Fibroblast of mammary gland (primary cell): ENCODE measurements around the gene DNAJA2.
"Not testable (repeated sequence)": the region's sequence is repeated elsewhere in the genome, so short reads cannot be mapped to it uniquely, and the experiment has no call there.

ENCODE experiments used
- DNase-seq: peaks from one replicate; pipeline ENCODE4 v3.0.0-alpha.2; 2010; ENCODE audit warnings: low read depth
- H3K4me3 ChIP-seq: 2 replicates; pipeline ENCODE4 v1.5.1; 2011; ENCODE audit warnings: low read depth, mild to moderate bottlenecking, low read length, moderate library complexity; ENCODE audit not compliant: control insufficient read depth
- CTCF ChIP-seq: conservative IDR thresholded peaks from 2 replicates; pipeline ENCODE4 v1.5.1; 2011; ENCODE audit warnings: low read depth, low read length, inconsistent platforms; ENCODE audit not compliant: control insufficient read depth, insufficient read depth

Gene DNAJA2

GRCh38 chr16:47013172-47013571 is 39.7 kb upstream of the DNAJA2 start:
- no peak for TF ChIP-seq CTCF
- H3K4me3 ChIP-seq = no peak overlapping the region
- no peak for DNase-seq

- H3K4me3 ChIP-seq, DNase-seq: not testable (repeated sequence)
Observed at GRCh38 chr16:47010812-47011211, 37.3 kb upstream of the DNAJA2 start.

DNA sequence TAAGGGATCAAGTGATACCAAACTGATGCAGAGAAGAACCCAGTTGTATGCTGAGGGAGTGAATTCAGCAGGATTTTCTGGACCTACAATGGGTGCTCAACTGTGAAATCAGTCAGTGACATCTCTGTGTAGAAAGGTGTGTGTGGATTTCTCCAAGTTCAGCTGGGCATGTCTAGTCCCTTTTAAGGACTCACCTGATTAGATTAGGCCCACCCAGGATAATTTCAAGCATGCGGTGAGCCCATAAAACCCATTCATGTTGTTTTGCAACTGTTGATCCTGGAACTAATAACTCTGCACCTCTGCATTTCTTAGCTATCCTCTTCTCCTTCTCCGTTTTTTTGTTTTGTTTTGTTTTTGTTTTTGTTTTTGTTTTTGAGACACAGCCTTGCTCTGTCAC is 35.1 kb upstream of the DNAJA2 start:
- DNase-seq = no peak
- H3K4me3 ChIP-seq = no peak overlapping the region
- no peak for TF ChIP-seq CTCF

- H3K4me3 ChIP-seq = no peak overlapping the region
- no peak for TF ChIP-seq CTCF
- no peak for DNase-seq
Observed at GRCh38 chr16:47008174-47008573, 34.7 kb upstream of the DNAJA2 start.

- no peak for DNase-seq
- no peak for TF ChIP-seq CTCF
- H3K4me3 ChIP-seq = no peak overlapping the region
Observed at GRCh38 chr16:47004652-47005051, 31.2 kb upstream of the DNAJA2 start.

- DNase-seq, H3K4me3 ChIP-seq: not testable (repeated sequence)
Observed at GRCh38 chr16:47000066-47000465, 26.6 kb upstream of the DNAJA2 start.

- no peak for TF ChIP-seq CTCF
- no peak for DNase-seq
- no peak overlapping the region for H3K4me3 ChIP-seq
Observed at GRCh38 chr16:46997844-46998243, 24.4 kb upstream of the DNAJA2 start.

DNA sequence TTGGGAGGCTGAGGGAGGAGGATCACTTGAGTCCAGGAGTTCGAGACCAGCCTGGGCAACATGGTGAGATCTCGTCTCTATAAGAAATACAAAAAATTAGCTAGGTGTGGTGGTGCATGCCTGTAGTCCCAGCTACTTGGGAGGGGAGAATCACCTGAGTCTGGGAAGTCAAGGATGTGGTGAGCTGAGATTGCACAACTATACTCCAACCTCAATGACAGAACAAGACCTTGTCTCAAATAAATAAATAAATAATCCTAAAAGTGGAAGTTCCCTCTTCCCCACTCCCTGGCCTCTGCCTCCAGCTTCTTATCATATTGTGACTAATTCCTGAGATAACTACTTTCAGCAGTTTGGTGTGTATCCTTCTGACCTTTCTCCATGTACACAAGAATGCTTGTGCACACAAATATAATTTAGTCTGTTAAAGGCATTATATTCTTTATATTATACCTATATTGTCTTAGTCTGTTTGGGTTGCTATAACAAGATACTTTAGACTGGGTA is 23.5 kb upstream of the DNAJA2 start:
- no peak for DNase-seq
- no peak for TF ChIP-seq CTCF
- H3K4me3 ChIP-seq = no peak overlapping the region
